Osteoblast (primary cell): ENCODE data around the gene TIAM2. TPM values are rescaled to one million over a fixed set of nuclear protein-coding genes. Genes with fewer than 3 reads are reported as not detected.

Experiments
- DNase-seq: peaks from one replicate; pipeline ENCODE4 v3.0.0; 2011; ENCODE audit warnings: low spot score, mixed read lengths; ENCODE audit not compliant: insufficient read length; ENCODE audit errors: missing footprints
- H2AFZ ChIP-seq: 2 replicates; pipeline ENCODE4 v1.6.0; 2011; ENCODE audit warnings: mild to moderate bottlenecking, low read length
- H3K27ac ChIP-seq: 2 replicates; pipeline ENCODE4 v1.5.1; 2011; ENCODE audit warnings: mild to moderate bottlenecking, low read depth, low read length, moderate library complexity
- H3K27me3 ChIP-seq: 2 replicates; pipeline ENCODE4 v1.6.0; 2012; ENCODE audit warnings: mild to moderate bottlenecking, control low read depth, inconsistent platforms, low read length, moderate library complexity; ENCODE audit not compliant: insufficient read depth
- H3K36me3 ChIP-seq: 2 replicates; pipeline ENCODE4 v1.5.1; 2011; ENCODE audit warnings: mild to moderate bottlenecking, low read length, control low read depth, moderate library complexity; ENCODE audit not compliant: insufficient read depth
- H3K4me1 ChIP-seq: 2 replicates; pipeline ENCODE4 v1.5.1; 2011; ENCODE audit warnings: mild to moderate bottlenecking, low read length, control low read depth, moderate library complexity; ENCODE audit not compliant: insufficient read depth
- H3K4me2 ChIP-seq: 2 replicates; pipeline ENCODE4 v1.6.0; 2011; ENCODE audit warnings: mild to moderate bottlenecking, low read length; ENCODE audit not compliant: insufficient read depth
- H3K4me3 ChIP-seq: fragments of 200-600 bp; sonication (generic); 3 replicates; pipeline ENCODE4 v1.5.1; 2012; ENCODE audit warnings: mild to moderate bottlenecking, low read length, inconsistent platforms; ENCODE audit not compliant: insufficient read depth
- H3K79me2 ChIP-seq: 2 replicates; pipeline ENCODE4 v1.6.0; 2012; ENCODE audit warnings: mild to moderate bottlenecking, low read length, control low read depth, inconsistent platforms; ENCODE audit not compliant: insufficient read depth
- H3K9me3 ChIP-seq: 2 replicates; pipeline ENCODE4 v1.5.1; 2011; ENCODE audit warnings: low read depth, low read length, control low read depth
- H4K20me1 ChIP-seq: 2 replicates; pipeline ENCODE4 v1.6.0; 2012; ENCODE audit warnings: mild to moderate bottlenecking, low read length, control low read depth; ENCODE audit not compliant: insufficient read depth
- total RNA-seq: library from RNA; depleted of rRNA; stranded (reverse); fragments of >200 nt; gene quantifications from 2 replicates; pipeline ENCODE4 v1.2.3, GENCODE V29; 2012
- TF ChIP-seq, protein P1 (sequence below): IDR thresholded peaks from 2 replicates; pipeline ENCODE4 v1.5.1; 2011; ENCODE audit warnings: mild to moderate bottlenecking, low read depth, low read length, moderate library complexity; ENCODE audit errors: extremely low read depth

TIAM2 gene
- total RNA-seq, 1 donor: 31.8 TPM

DNA sequence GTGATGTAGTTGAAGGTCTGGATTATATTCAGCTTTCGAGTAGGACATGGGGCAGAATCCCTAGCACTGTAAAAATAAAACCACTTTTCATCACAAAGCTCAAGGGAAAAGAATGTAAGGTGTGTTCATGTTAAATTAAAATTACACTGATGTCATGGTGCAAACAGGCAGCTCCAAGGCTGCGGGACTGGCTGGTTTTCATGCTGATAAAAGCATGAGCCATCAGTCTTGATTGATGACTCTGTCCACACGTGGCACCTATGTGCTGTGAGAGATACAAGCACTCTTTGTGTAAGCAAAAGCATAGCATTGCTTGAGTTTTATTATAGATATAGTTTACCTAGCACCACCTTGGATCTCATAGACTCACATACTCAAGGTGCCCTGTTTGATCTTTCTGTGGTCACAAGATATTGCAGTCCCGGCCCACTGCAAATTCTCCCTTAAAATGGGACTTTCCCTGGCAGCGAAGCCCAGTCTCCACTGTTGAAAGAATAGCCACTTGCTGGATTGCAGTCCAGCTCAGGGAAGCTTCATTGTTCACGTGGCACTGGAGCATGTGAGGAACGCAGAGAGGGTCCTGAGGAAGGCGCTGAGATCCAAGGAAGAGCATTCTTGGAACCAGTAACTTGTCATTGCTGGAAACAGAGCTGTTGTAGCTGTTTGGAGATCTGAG lies 90.6 kb downstream of the TIAM2 start:
- no peak overlapping the region for H3K27ac ChIP-seq
- peaks cover 32% of the 10 kb centered on the region for H3K4me1 ChIP-seq
- no peaks in the 10 kb centered on the region for H3K36me3 ChIP-seq
- TF ChIP-seq, protein P1, sequence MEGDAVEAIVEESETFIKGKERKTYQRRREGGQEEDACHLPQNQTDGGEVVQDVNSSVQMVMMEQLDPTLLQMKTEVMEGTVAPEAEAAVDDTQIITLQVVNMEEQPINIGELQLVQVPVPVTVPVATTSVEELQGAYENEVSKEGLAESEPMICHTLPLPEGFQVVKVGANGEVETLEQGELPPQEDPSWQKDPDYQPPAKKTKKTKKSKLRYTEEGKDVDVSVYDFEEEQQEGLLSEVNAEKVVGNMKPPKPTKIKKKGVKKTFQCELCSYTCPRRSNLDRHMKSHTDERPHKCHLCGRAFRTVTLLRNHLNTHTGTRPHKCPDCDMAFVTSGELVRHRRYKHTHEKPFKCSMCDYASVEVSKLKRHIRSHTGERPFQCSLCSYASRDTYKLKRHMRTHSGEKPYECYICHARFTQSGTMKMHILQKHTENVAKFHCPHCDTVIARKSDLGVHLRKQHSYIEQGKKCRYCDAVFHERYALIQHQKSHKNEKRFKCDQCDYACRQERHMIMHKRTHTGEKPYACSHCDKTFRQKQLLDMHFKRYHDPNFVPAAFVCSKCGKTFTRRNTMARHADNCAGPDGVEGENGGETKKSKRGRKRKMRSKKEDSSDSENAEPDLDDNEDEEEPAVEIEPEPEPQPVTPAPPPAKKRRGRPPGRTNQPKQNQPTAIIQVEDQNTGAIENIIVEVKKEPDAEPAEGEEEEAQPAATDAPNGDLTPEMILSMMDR: no peak
- no peaks in the 10 kb centered on the region for H3K79me2 ChIP-seq
- no peak overlapping the region for H3K4me2 ChIP-seq
- no peak for DNase-seq
- H3K9me3 ChIP-seq: no peaks in the 10 kb centered on the region
- H3K4me3 ChIP-seq: no peak overlapping the region
- H2AFZ ChIP-seq: no peak overlapping the region
- H4K20me1 ChIP-seq: no peaks in the 10 kb centered on the region
- no peaks in the 10 kb centered on the region for H3K27me3 ChIP-seq

DNA sequence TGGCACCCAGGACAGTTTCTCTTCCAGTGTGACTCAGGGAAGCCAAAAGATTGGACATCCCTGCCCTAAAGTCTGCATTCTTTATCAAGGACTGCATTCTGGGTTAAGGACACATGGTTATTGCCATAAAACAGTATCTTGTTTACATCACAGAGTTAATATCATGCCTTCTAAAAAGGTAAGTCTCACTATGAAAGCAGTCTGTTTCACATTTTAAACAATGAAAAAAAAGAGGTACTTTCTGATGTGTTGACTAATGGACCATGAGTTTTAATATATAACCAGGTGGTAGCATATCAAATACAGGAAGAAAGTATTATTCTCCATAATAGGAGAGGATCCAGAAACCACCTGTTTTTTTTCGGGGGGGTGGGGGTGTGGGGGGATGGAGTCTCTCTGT lies 93.7 kb downstream of the TIAM2 start:
- TF ChIP-seq, protein P1: no peak
- no peak overlapping the region for H3K4me3 ChIP-seq
- no peaks in the 10 kb centered on the region for H4K20me1 ChIP-seq
- H3K4me1 ChIP-seq: peaks cover 37% of the 10 kb centered on the region
- no peaks in the 10 kb centered on the region for H3K27me3 ChIP-seq
- H3K4me2 ChIP-seq: no peak overlapping the region
- no peaks in the 10 kb centered on the region for H3K36me3 ChIP-seq
- no peak overlapping the region for H2AFZ ChIP-seq
- no peak overlapping the region for H3K27ac ChIP-seq
- no peak for DNase-seq
- no peaks in the 10 kb centered on the region for H3K9me3 ChIP-seq
- no peaks in the 10 kb centered on the region for H3K79me2 ChIP-seq

DNA sequence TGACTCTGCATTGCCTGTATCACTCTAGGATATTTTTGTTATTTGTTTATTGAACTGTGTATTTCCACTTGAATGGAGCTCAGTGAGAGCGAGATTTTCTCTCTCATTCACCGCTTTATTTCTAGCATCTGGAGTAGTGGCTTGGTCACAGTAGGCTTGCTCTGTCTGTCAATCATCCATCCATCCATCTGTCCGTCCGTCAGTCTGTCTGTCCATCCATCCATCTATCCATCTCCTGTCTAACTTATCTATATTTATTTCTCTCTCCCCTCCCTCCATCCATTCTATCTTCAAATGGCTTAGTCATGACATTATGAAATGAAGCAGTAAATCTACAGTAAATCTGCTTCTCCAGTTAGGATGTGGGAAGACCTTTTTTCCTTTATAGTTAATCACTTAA lies 94.6 kb downstream of the TIAM2 start:
- no peak overlapping the region for H3K4me3 ChIP-seq
- H2AFZ ChIP-seq: no peak overlapping the region
- no peak for DNase-seq

DNA sequence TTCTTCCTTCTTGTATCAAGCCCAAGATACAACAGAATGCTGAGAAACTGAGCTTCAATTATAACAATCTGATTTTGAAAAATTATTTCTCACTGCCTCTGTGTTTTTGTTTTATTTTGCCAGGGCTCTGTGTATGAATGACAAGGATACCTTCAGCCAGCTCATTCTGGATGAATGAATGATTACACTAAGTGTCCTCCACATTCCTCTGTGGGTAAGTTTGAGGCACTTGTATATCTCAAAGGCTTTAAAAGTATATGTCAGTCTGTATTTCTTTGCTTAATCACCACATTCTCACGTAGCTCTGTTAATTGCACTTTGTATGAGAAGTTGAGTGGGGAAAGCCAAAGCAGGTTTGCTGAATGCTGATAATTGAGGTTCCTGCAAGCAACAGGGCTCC lies 95.1 kb downstream of the TIAM2 start:
- Histone ChIP-seq H3K4me2 (no peak overlapping the region), H4K20me1 (no peaks in the 10 kb centered on the region), H3K27ac (peak overlapping the region; percentile 14)

More for the DNA sequence above, 94.6 kb downstream of the TIAM2 start:
- H3K4me2 ChIP-seq: no peak overlapping the region
- no peaks in the 10 kb centered on the region for H3K36me3 ChIP-seq
- H3K79me2 ChIP-seq: no peaks in the 10 kb centered on the region
- no peak overlapping the region for H3K27ac ChIP-seq
- peaks cover 36% of the 10 kb centered on the region for H3K4me1 ChIP-seq
- no peaks in the 10 kb centered on the region for H3K27me3 ChIP-seq
- TF ChIP-seq, protein P1: no peak
- H4K20me1 ChIP-seq: no peaks in the 10 kb centered on the region
- no peaks in the 10 kb centered on the region for H3K9me3 ChIP-seq

More for the DNA sequence above, 95.1 kb downstream of the TIAM2 start:
- Histone ChIP-seq H3K9me3 (no peaks in the 10 kb centered on the region), H3K4me1 (peaks cover 36% of the 10 kb centered on the region), H3K36me3 (no peaks in the 10 kb centered on the region), H3K27me3 (no peaks in the 10 kb centered on the region), H2AFZ (no peak overlapping the region), H3K4me3 (no peak overlapping the region), H3K79me2 (no peaks in the 10 kb centered on the region)
- TF ChIP-seq, protein P1: no peak
- no peak for DNase-seq
